ENCODE data around the gene GCG. TPM values are rescaled to one million over a fixed set of nuclear protein-coding genes. Genes with fewer than 3 reads are reported as not detected.
A peak's percentile ranks its signal among the peaks of the same experiment; 100 is the strongest.

Gene GCG
- total and polyA plus RNA-seq, 2 of the 8 experiments (the other 6 are each of a cell fraction or from before 2014, with no cell fraction given), result not detected

DNA sequence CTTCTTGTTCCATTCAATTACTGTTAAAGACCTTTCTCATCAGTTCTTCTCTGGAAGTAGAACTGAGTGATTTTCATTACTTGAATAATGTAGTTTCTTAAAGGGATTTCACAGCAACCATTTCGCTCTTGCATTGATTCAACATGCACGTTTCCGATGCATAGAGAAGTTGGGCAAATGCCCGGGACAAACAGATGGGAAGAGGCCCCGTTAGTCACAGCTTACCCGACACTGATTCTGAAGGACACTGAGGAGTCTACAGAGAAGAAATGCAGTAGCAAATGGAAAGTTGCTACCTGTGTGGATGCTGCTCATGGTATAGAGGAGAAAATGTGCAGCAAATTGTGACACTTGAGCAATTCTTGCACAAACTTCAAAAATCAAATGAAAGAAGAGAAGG is 32.3 kb upstream of the GCG start:
- no peaks in the 10 kb centered on the region for H3K79me2 ChIP-seq (ENCODE audit: control insufficient read depth in 1 of 2, insufficient read depth in 2 of 2, low read length in 2 of 2)
- no peak overlapping the region for H3K4ac ChIP-seq (replicated peaks; ENCODE audit: insufficient read length, low read depth, low read length)
- H3K18ac ChIP-seq (ENCODE audit: extremely low read depth, low read length), result no peak overlapping the region
- H4K8ac ChIP-seq (ENCODE audit: extremely low read depth, insufficient read depth, low read length), result no peak overlapping the region
- no peak for FAIRE-seq
- H4K5ac ChIP-seq (ENCODE audit: insufficient read length, low read depth, low read length), result no peak overlapping the region
- no peak overlapping the region for H4K91ac ChIP-seq (replicated peaks; ENCODE audit: insufficient read length, low read length)
- H3K27ac ChIP-seq (ENCODE audit: low read depth, low read length), result no peak overlapping the region
- no peaks in the 10 kb centered on the region for H3K36me3 ChIP-seq (ENCODE audit: control insufficient read depth in 2 of 4, insufficient read depth in 4 of 4, low read length in 3 of 4)
- H2BK12ac ChIP-seq (ENCODE audit: low read depth, low read length), result no peak overlapping the region
- POLR2A ChIA-PET (ENCODE audit: partially characterized antibody), result no interaction called here
- CTCF ChIA-PET (ENCODE audit: partially characterized antibody), result interaction anchor here (0.6 to 1.4 kb wide), 3 partner anchors 38 to 114 kb away, joined by 3 to 4 read pairs (median 3); no protein-coding TSS in a partner anchor
- H3K9me3 ChIP-seq (ENCODE audit: insufficient read depth in 2 of 2, low read depth in 1 of 2, low read length in 1 of 2), result no peaks in the 10 kb centered on the region
- no peak overlapping the region for H2BK120ac ChIP-seq (replicated peaks; ENCODE audit: low read depth, low read length)
- H3K4me2 ChIP-seq (ENCODE audit: insufficient read depth in 1 of 2, low read depth in 2 of 2, low read length in 2 of 2), result no peak overlapping the region
- no peak overlapping the region for H3K56ac ChIP-seq (replicated peaks; ENCODE audit: insufficient read length, low read depth, low read length)
- H2AK5ac ChIP-seq (ENCODE audit: low read depth, low read length), result no peak overlapping the region
- no peak overlapping the region for H3K4me3 ChIP-seq (ENCODE audit: extremely low read depth in 1 of 4, insufficient read depth in 2 of 4, low read depth in 3 of 4, low read length in 4 of 4)
- no peak overlapping the region for H3K23ac ChIP-seq (ENCODE audit: insufficient read length)
- TF ChIP-seq RFX5 (IDR thresholded peaks at IDR 0.05; ENCODE audit: borderline replicate concordance, low read depth, low read length), result no peak
- TF ChIP-seq, protein P1, sequence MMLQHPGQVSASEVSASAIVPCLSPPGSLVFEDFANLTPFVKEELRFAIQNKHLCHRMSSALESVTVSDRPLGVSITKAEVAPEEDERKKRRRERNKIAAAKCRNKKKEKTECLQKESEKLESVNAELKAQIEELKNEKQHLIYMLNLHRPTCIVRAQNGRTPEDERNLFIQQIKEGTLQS (IDR thresholded peaks at IDR 0.05; ENCODE audit: insufficient read depth, low read depth, low read length), result no peak
- no peak for TF ChIP-seq JUND (IDR thresholded peaks at IDR 0.05; ENCODE audit: low read length)
- TF ChIP-seq, protein P2, sequence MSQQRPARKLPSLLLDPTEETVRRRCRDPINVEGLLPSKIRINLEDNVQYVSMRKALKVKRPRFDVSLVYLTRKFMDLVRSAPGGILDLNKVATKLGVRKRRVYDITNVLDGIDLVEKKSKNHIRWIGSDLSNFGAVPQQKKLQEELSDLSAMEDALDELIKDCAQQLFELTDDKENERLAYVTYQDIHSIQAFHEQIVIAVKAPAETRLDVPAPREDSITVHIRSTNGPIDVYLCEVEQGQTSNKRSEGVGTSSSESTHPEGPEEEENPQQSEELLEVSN (IDR thresholded peaks at IDR 0.05), result no peak
- TF ChIP-seq TAF1 (IDR thresholded peaks at IDR 0.05; ENCODE audit: low read depth, low read length), result no peak
- TF ChIP-seq SRF (IDR thresholded peaks at IDR 0.05; ENCODE audit: low read depth, low read length), result no peak
- TF ChIP-seq BCL11A (IDR thresholded peaks at IDR 0.05; ENCODE audit: low read depth in 2 of 2, low read length in 2 of 2), result no peak
- no peak overlapping the region for H2BK15ac ChIP-seq (ENCODE audit: low read length)
- 0 out of 2 replicates have a peak overlapping the region, but pooled peaks have one; percentile 84 for H2AFZ ChIP-seq (ENCODE audit: low read length)
- 94% methylated on average over 6 of the region's 6 CpGs; no CpG with 5 or more reads in 1 of the 2 experiments for WGBS, 2 experiments (ENCODE audit: extremely low coverage in 1 of 2, insufficient coverage in 1 of 2, insufficient read length in 1 of 2, insufficient replicate concordance in 2 of 2, low coverage in 1 of 2, low lambda C conversion rate in 2 of 2, missing lambda C conversion rate in 1 of 2)
- H2BK5ac ChIP-seq (ENCODE audit: low read depth, low read length), result no peak overlapping the region
- no peaks in the 10 kb centered on the region for H4K20me1 ChIP-seq (replicated peaks in 1 of 2; ENCODE audit: control insufficient read depth in 1 of 2, insufficient read depth in 2 of 2, low read length in 2 of 2)
- no peaks in the 10 kb centered on the region for H3K27me3 ChIP-seq (replicated peaks in 1 of 4; ENCODE audit: control insufficient read depth in 3 of 4, extremely low read depth in 1 of 4, insufficient read depth in 3 of 4, low read length in 3 of 4)
- DNase-seq (ENCODE audit: low read depth in 1 of 2, low spot score in 2 of 2), result no peak
- no peaks in the 10 kb centered on the region for H3K23me2 ChIP-seq (ENCODE audit: low read depth, low read length)
- H2BK20ac ChIP-seq (ENCODE audit: low read length), result no peak overlapping the region
- H3K79me1 ChIP-seq (ENCODE audit: low read depth, low read length), result no peaks in the 10 kb centered on the region
- H3K4me1 ChIP-seq (replicated peaks in 1 of 4; ENCODE audit: control insufficient read depth in 3 of 4, insufficient read depth in 4 of 4, low read length in 3 of 4), result no peaks in the 10 kb centered on the region
- H3K9ac ChIP-seq (replicated peaks in 1 of 4; ENCODE audit: extremely low read depth in 1 of 4, low read depth in 3 of 4, low read length in 3 of 4), result no peak overlapping the region
- H3K14ac ChIP-seq (ENCODE audit: insufficient read length), result no peak overlapping the region

Measured in H1 (cell line).